GM12801 (cell line): Measurements from ENCODE around the gene SEZ6L.

Source experiments
- TF ChIP-seq, protein P1 (sequence below): IDR thresholded peaks from one replicate; pipeline ENCODE4 v1.5.1; 2011; ENCODE audit warnings: control low read depth; ENCODE audit not compliant: insufficient read length; ENCODE audit errors: extremely low read depth

SEZ6L gene

DNA sequence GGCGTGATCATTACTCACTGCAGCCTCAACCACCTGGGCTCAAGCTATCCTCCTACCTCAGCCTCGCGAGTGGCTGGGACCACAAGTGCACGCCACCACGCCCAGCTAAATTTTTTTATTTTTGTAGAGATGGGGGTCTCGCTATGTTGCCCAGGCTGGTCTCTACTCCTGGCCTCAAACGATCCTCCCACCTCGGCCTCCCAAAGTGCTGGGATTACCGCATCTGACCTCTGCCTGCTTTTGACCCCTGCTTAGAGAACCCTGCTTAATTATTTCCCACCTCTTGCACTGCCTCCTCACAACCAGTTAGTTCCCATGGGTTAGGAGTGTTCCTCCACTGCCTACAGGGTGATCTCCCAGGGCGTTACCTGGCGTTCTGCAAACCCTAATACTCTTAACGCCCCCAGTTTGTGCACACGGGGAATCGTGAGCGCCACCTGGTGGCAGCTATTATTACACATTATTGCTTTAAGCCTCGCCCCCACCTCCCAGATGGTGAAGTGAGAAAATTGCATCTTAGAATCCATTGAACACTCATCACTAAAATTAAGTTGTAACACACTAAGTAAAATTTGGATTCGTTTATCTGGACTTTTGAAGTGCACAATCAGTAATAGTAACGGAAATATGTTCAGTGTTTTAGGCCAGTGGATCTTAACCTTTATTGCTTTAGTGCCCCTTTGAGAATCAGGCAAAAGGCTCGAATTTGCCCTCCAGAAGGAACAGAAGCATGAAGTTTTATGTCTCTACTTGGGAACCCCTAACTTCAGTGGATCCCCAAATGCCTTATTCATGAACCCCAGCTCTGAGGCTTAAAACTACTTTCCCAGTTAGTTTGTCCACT lies 198.4 kb downstream of the SEZ6L start:
- TF ChIP-seq, protein P1, sequence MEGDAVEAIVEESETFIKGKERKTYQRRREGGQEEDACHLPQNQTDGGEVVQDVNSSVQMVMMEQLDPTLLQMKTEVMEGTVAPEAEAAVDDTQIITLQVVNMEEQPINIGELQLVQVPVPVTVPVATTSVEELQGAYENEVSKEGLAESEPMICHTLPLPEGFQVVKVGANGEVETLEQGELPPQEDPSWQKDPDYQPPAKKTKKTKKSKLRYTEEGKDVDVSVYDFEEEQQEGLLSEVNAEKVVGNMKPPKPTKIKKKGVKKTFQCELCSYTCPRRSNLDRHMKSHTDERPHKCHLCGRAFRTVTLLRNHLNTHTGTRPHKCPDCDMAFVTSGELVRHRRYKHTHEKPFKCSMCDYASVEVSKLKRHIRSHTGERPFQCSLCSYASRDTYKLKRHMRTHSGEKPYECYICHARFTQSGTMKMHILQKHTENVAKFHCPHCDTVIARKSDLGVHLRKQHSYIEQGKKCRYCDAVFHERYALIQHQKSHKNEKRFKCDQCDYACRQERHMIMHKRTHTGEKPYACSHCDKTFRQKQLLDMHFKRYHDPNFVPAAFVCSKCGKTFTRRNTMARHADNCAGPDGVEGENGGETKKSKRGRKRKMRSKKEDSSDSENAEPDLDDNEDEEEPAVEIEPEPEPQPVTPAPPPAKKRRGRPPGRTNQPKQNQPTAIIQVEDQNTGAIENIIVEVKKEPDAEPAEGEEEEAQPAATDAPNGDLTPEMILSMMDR = no peak

DNA sequence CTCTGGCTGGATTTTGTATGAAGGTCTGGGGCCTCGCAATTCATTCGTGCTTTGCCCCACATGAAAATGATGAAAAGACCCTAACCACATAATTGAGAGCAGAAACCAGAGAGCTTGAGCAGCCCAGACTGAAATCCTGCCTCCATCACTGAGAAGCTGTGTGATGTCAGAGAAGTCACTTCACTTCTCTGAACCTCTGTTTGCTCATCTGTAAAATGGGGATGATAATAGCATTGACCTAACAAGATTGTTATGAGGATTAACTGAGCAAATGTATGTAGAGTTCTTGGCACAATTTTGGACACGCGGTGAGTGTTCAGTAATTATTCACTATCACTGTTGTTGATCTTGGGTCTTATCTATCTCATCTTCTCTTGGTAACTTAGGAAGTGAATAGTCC lies 203.6 kb downstream of the SEZ6L start:
- TF ChIP-seq, protein P1 = no peak

GRCh38 chr22:26374391-26375026 lies 205.2 kb downstream of the SEZ6L start:
- TF ChIP-seq, protein P1 = no peak

GRCh38 chr22:26377170-26377830 lies 208.0 kb downstream of the SEZ6L start:
- TF ChIP-seq, protein P1 = no peak

GRCh38 chr22:26380072-26380830 lies 211.0 kb downstream of the SEZ6L start:
- TF ChIP-seq, protein P1 = no peak

DNA sequence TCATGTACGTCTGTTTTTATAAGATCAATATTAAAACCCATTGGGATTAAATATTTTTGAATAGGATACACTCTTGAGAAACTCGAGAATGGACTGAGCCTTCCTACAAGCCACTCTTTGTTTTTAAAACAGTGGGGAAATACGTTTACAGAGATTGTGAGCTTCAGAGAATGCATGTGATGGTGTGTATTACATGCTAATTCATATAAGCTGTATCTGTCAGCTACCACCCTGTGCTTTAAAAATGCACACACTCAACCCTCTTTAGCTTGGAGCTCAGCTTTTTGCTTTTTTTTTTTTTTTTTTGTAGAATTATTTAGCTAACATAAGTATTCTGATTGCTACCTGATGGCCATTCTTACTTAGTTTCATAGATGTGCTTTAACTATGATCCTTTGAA lies 213.5 kb downstream of the SEZ6L start:
- TF ChIP-seq, protein P1 = no peak
